ENCODE measurements around the gene SP9.
A peak's percentile ranks its signal among the peaks of the same experiment; 100 is the strongest.

Gene SP9

GRCh38 chr2:174333372-174334277 lies 1.1 kb upstream of the SP9 start:
- DNase-seq (ENCODE audit: low read depth), result no peak

- no peak for DNase-seq (ENCODE audit: low read depth)
Measured at GRCh38 chr2:174334278-174334715, 457 bp upstream of the SP9 start.

- DNase-seq (ENCODE audit: low read depth), result no peak
Measured at GRCh38 chr2:174335254-174335987, 667 bp downstream of the SP9 start.

- no peak for DNase-seq (ENCODE audit: low read depth)
Measured at GRCh38 chr2:174335988-174336500, 1.3 kb downstream of the SP9 start.

GRCh38 chr2:174336501-174337336 lies 2.0 kb downstream of the SP9 start:
- no peak for DNase-seq (ENCODE audit: low read depth)

- DNase-seq (ENCODE audit: low read depth), result no peak
Measured at GRCh38 chr2:174337337-174338146, 2.8 kb downstream of the SP9 start.

GRCh38 chr2:174338147-174338605 lies 3.4 kb downstream of the SP9 start:
- no peak for DNase-seq (ENCODE audit: low read depth)

GRCh38 chr2:174338671-174339560 lies 4.2 kb downstream of the SP9 start:
- DNase-seq (ENCODE audit: low read depth), result no peak

GRCh38 chr2:174339561-174340399 lies 5.0 kb downstream of the SP9 start:
- no peak for DNase-seq (ENCODE audit: low read depth)

- no peak for DNase-seq (ENCODE audit: low read depth)
Measured at GRCh38 chr2:174340400-174341292, 5.9 kb downstream of the SP9 start.

- peak; percentile 73 for DNase-seq (ENCODE audit: low read depth)
Measured at GRCh38 chr2:174341293-174341994, 6.7 kb downstream of the SP9 start.

GRCh38 chr2:174341995-174342685 lies 7.4 kb downstream of the SP9 start:
- no peak for DNase-seq (ENCODE audit: low read depth)

GRCh38 chr2:174342686-174343342 lies 8.1 kb downstream of the SP9 start:
- DNase-seq (ENCODE audit: low read depth), result no peak

GRCh38 chr2:174343343-174343622 lies 8.5 kb downstream of the SP9 start:
- no peak for DNase-seq (ENCODE audit: low read depth)

- no peak for DNase-seq (ENCODE audit: low read depth)
Measured at GRCh38 chr2:174343623-174344455, 9.1 kb downstream of the SP9 start.

Measured in fibroblast of gingiva (primary cell).